ENCODE data around the gene CSNK1G2. TPM values are rescaled to one million over a fixed set of nuclear protein-coding genes. Genes with fewer than 3 reads are reported as not detected.

The CSNK1G2 gene
- total RNA-seq, 2 experiments from 2014 or later = 122 to 127 TPM

DNA sequence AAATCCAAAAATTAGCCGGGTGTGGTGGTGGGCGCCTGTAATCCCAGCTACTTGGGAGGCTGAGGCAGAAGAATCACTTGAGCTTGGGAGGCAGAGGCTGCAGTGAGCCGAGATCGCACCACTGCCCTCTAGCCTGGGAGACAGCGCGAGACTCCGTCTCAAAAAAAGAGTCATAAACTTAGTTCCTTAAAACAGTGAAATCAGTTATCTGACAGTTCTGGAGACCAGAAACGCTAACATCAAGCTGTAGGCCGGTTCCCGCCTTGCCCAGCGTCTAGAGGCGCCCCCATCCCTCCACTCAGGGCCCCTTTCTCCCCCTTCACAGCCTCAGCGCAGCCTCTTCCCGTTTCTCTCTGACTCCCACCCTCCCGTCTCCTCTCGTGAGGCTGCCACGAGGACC, 23.8 kb upstream of the CSNK1G2 start:
- TF ChIP-seq, protein P1, sequence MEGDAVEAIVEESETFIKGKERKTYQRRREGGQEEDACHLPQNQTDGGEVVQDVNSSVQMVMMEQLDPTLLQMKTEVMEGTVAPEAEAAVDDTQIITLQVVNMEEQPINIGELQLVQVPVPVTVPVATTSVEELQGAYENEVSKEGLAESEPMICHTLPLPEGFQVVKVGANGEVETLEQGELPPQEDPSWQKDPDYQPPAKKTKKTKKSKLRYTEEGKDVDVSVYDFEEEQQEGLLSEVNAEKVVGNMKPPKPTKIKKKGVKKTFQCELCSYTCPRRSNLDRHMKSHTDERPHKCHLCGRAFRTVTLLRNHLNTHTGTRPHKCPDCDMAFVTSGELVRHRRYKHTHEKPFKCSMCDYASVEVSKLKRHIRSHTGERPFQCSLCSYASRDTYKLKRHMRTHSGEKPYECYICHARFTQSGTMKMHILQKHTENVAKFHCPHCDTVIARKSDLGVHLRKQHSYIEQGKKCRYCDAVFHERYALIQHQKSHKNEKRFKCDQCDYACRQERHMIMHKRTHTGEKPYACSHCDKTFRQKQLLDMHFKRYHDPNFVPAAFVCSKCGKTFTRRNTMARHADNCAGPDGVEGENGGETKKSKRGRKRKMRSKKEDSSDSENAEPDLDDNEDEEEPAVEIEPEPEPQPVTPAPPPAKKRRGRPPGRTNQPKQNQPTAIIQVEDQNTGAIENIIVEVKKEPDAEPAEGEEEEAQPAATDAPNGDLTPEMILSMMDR (IDR thresholded peaks at IDR 0.05) = no peak
- H3K27ac Mint-ChIP-seq = no peak overlapping the region
- Histone ChIP-seq H3K4me1 (ENCODE audit: insufficient read depth, low read length) (peaks cover 5% of the 10 kb centered on the region), H3K27me3 (ENCODE audit: control insufficient read depth in 1 of 2, insufficient read depth in 2 of 2, low read length in 2 of 2) (no peaks in the 10 kb centered on the region), H3K27ac (ENCODE audit: low read depth in 1 of 2, low read length in 2 of 2) (no peak overlapping the region), H3K36me3 (ENCODE audit: insufficient read depth, low read length) (peaks cover 25% of the 10 kb centered on the region), H3K9me3 (ENCODE audit: control insufficient read depth in 1 of 2, insufficient read depth in 1 of 2, low read length in 2 of 2) (no peaks in the 10 kb centered on the region), H3K4me3 (ENCODE audit: low read length) (no peak overlapping the region)
- DNase-seq (no peak), ATAC-seq (ENCODE audit: poor library complexity) (no peak)
- CTCF ChIA-PET = no interaction called here
- no peaks in the 10 kb centered on the region for H3K36me3 Mint-ChIP-seq (ENCODE audit: low read depth)
- H3K4me3 Mint-ChIP-seq = no peak overlapping the region
- POLR2A ChIA-PET = no interaction called here
- no peaks in the 10 kb centered on the region for H3K4me1 Mint-ChIP-seq (ENCODE audit: low read depth)
- no peaks in the 10 kb centered on the region for H3K9me3 Mint-ChIP-seq
- no peaks in the 10 kb centered on the region for H3K27me3 Mint-ChIP-seq
- intact Hi-C loops (cut with DNase I, micrococcal nuclease) = no loop called here

DNA sequence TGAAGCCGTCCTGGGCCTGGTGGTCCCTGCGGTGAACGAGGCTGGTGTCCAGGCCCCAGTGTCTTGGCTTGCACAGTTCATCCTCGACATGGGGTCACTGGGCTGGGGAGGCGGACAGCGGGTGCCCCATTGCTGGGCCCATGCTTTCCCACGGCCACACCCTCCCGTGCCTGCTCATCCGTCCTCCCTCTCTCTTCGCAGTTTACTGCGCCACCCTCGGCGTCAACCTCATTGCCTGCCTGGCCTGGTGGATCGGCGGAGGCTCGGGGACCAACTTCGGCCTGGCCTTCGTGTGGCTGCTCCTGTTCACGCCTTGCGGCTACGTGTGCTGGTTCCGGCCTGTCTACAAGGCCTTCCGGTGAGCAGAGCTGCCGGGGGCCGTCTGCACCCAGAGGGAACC, 23.0 kb upstream of the CSNK1G2 start:
- Histone ChIP-seq H3K36me3 (ENCODE audit: insufficient read depth, low read length) (peaks cover 25% of the 10 kb centered on the region), H3K4me1 (ENCODE audit: insufficient read depth, low read length) (peaks cover 11% of the 10 kb centered on the region)

DNA sequence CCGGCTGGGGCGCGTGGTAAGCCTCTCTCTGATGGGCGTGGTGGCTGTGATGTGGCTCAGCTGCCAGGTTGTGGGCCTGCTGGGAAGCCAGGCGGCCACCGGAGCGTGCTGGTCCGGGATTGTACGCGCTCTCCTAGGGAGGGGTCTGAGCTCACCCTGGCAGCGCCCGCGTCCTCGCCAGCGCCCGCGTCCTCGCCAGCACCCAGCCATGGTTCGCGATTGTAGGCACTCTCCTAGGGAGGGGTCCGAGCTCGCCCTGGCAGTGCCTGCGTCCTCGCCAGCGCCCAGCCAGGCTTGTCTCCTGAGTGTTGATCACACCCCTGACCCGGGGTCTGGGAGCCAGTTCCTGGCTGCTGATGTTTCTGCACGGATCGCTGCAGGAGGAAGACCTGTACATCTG, 22.0 kb upstream of the CSNK1G2 start:
- Mint-ChIP-seq H3K27me3 (no peaks in the 10 kb centered on the region), H3K27ac (no peak overlapping the region), H3K4me1 (ENCODE audit: low read depth) (peaks cover 3% of the 10 kb centered on the region), H3K9me3 (no peaks in the 10 kb centered on the region), H3K36me3 (ENCODE audit: low read depth) (no peaks in the 10 kb centered on the region), H3K4me3 (no peak overlapping the region)
- Histone ChIP-seq H3K36me3 (ENCODE audit: insufficient read depth, low read length) (peaks cover 22% of the 10 kb centered on the region), H3K9me3 (ENCODE audit: control insufficient read depth in 1 of 2, insufficient read depth in 1 of 2, low read length in 2 of 2) (no peaks in the 10 kb centered on the region), H3K27ac (ENCODE audit: low read depth in 1 of 2, low read length in 2 of 2) (no peak overlapping the region), H3K27me3 (ENCODE audit: control insufficient read depth in 1 of 2, insufficient read depth in 2 of 2, low read length in 2 of 2) (no peaks in the 10 kb centered on the region), H3K4me3 (ENCODE audit: low read length) (no peak overlapping the region), H3K4me1 (ENCODE audit: insufficient read depth, low read length) (peaks cover 20% of the 10 kb centered on the region)
- intact Hi-C loops (cut with DNase I, micrococcal nuclease) = no loop called here
- POLR2A ChIA-PET = no interaction called here
- no peak for ATAC-seq (ENCODE audit: poor library complexity)
- no peak for DNase-seq
- TF ChIP-seq, protein P1 (IDR thresholded peaks at IDR 0.05) = no peak
- CTCF ChIA-PET = no interaction called here

More for the DNA sequence above, 23.0 kb upstream of the CSNK1G2 start:
- H3K27me3 Mint-ChIP-seq = no peaks in the 10 kb centered on the region
- ChIA-PET CTCF (no interaction called here), POLR2A (no interaction called here)
- Histone ChIP-seq H3K4me3 (ENCODE audit: low read length) (no peak overlapping the region), H3K9me3 (ENCODE audit: control insufficient read depth in 1 of 2, insufficient read depth in 1 of 2, low read length in 2 of 2) (no peaks in the 10 kb centered on the region), H3K27me3 (ENCODE audit: control insufficient read depth in 1 of 2, insufficient read depth in 2 of 2, low read length in 2 of 2) (no peaks in the 10 kb centered on the region), H3K27ac (ENCODE audit: low read depth in 1 of 2, low read length in 2 of 2) (no peak overlapping the region)
- no peaks in the 10 kb centered on the region for H3K36me3 Mint-ChIP-seq (ENCODE audit: low read depth)
- ATAC-seq (ENCODE audit: poor library complexity) (no peak), DNase-seq (no peak)
- no peaks in the 10 kb centered on the region for H3K4me1 Mint-ChIP-seq (ENCODE audit: low read depth)
- no peak overlapping the region for H3K4me3 Mint-ChIP-seq
- TF ChIP-seq, protein P1 (IDR thresholded peaks at IDR 0.05) = no peak
- no peak overlapping the region for H3K27ac Mint-ChIP-seq
- H3K9me3 Mint-ChIP-seq = no peaks in the 10 kb centered on the region
- intact Hi-C loops (cut with DNase I, micrococcal nuclease) = no loop called here

Data from CD4-positive, alpha-beta T cell (primary cell).